ENCODE measurements around the gene YJEFN3.

YJEFN3 gene, protein sequence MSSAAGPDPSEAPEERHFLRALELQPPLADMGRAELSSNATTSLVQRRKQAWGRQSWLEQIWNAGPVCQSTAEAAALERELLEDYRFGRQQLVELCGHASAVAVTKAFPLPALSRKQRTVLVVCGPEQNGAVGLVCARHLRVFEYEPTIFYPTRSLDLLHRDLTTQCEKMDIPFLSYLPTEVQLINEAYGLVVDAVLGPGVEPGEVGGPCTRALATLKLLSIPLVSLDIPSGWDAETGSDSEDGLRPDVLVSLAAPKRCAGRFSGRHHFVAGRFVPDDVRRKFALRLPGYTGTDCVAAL

DNA sequence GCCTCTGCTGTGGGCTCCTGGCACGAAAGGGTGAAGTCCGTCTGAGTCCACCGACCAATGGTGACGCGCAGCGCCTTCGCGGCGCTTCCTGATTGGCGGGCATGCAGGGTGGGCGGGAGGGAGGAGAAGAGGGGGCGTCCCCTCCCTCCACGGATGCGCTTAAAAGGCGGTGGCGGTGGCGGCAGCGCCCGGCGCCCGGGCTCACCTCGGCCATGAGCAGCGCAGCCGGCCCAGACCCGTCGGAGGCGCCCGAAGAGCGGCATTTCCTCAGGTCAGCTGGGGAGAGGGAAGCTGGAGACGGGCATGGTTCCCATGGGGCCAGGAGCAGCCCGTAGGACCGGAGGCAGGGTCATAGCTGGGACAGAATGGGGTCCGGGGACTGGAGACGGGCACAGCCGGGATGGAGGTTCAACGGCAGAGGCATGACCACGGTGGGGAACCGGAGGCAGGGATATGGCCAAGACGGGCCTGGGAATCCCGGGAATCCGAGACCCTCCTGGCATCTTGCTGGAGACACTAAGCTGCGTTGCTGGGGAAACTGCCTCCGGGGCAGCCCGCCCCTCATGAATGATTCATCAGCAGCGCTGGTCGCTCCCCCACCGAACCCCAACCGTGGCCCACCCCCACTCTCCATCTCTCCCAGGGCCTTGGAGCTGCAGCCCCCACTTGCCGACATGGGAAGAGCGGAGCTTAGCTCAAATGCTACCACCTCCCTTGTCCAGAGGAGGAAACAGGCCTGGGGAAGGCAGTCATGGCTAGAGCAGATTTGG lies at the start of gene YJEFN3:
Gene YJEFN3 (plus strand): TSS at position 191 of the 770 bp plus-strand sequence. CDS start 22 bp downstream, at position 213.
- no peak for TF ChIP-seq ZNF274 (IDR thresholded peaks at IDR 0.05; ENCODE audit: low read depth, low read length)
- H3K4me3 ChIP-seq (ENCODE audit: low read length) = no peak within 1 kb of the TSS

GRCh38 chr19:19480688-19481087 lies 48.0 kb upstream of the YJEFN3 start:
- no peak overlapping the region for H3K4me3 ChIP-seq (ENCODE audit: low read length)
- no peak for TF ChIP-seq ZNF274 (IDR thresholded peaks at IDR 0.05; ENCODE audit: low read depth, low read length)

GRCh38 chr19:19482809-19483596 lies 45.7 kb upstream of the YJEFN3 start:
- no peak overlapping the region for H3K4me3 ChIP-seq (ENCODE audit: low read length)
- no peak for TF ChIP-seq ZNF274 (IDR thresholded peaks at IDR 0.05; ENCODE audit: low read depth, low read length)

GRCh38 chr19:19485161-19485997 lies 43.3 kb upstream of the YJEFN3 start:
- no peak overlapping the region for H3K4me3 ChIP-seq (ENCODE audit: low read length)
- TF ChIP-seq ZNF274 (IDR thresholded peaks at IDR 0.05; ENCODE audit: low read depth, low read length) = no peak

DNA sequence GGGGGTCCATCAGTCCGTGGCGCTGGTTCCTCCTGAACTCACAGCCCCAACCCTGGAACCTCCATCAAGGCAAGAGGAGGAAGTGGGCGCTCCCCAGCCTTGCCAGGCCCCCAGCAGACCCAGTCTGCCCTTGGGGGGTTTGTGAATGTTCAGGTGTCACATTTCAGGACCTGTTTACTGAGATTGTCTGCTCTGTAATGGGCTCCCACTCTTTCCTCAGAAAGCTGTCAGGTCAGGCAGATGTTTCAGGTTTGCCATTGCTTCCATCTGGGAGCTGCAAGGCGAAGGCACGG lies 42.8 kb upstream of the YJEFN3 start:
- no peak for TF ChIP-seq ZNF274 (IDR thresholded peaks at IDR 0.05; ENCODE audit: low read depth, low read length)
- no peak overlapping the region for H3K4me3 ChIP-seq (ENCODE audit: low read length)

DNA sequence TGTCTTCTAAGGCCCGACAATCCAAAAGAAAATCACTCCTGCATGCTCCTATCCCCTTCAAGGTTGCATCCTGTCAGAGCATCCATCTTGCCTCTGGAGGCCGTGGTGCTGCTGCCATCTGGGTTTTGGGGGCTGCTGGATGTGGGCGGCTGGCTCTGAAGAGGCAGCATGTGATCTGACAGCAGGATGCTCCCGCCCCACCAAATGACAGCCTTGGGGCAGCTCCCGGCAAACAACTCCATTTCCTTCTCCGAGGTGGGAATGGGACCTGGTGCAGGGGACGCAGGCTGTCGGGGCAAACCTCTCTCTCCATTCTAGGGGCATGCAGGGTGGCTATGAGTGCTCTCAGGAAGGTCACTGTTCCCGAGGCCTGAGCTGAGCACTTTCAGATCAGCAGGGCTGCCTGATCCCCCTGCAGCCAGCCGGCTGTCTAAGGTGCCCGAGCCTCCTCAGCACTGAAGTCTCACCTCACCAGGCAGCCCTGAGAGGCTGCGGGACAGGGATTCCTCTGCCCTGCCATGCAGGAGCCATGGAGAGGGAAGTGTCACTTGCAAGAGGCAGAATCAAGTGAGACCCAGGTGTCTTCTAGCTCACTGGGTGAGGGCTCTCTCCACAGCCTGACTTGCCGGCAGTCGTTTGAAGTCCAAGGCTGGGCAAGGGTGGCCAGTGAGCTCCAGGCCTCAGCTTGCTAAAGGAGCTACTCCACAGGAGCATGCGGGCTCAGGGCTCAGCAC lies 42.2 kb upstream of the YJEFN3 start:
- TF ChIP-seq ZNF274 (IDR thresholded peaks at IDR 0.05; ENCODE audit: low read depth, low read length) = no peak
- no peak overlapping the region for H3K4me3 ChIP-seq (ENCODE audit: low read length)

- H3K4me3 ChIP-seq (ENCODE audit: low read length) = no peak overlapping the region
- TF ChIP-seq ZNF274 (IDR thresholded peaks at IDR 0.05; ENCODE audit: low read depth, low read length) = no peak
Observed at GRCh38 chr19:19487077-19487949, 41.4 kb upstream of the YJEFN3 start.

DNA sequence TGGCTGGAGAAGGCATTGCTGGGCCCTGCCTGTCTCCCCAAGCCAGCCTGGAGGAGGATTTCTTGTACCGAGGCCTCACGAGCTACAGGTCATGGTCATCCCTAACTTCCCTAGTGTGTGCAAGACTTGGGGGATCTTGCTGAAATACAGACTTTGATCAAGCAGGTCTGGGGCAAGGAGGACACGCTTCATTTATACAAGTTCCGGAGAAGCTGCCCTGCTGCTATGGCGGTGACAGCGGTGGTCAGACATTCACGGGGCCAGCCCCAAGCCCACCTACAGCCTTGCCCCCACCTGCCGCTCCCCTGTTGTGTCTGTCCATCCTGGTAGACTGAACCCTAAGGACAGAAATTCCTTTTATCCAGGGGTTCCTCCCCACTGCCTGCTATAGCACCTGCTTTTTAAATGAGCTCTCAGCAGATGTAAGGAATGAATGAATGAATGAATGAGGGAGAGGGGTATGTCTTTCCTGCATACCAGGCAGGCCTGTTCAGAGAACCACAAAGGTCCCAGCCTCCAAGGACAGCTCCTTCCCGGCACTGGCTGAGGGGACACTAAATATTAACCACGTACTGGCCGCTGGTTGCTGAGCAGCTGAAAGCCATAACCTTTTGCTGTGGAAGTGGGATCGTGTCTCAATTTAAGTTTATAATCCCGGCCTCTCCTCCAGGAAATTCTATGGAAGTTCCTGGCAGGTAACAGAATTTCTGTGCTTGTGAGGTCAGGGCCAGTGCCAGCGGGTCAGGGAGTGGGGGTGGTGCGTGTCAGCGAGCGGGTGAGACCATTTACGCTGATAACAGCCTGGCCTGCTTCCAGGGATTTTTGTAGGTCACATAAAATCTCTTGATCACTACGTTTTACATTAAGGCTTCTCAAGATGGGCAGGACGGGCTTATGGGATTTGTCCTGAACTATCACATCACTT lies 40.5 kb upstream of the YJEFN3 start:
- H3K4me3 ChIP-seq (ENCODE audit: low read length) = no peak overlapping the region

GRCh38 chr19:19488875-19489690 lies 39.6 kb upstream of the YJEFN3 start:
- H3K4me3 ChIP-seq (ENCODE audit: low read length) = no peak overlapping the region
- no peak for TF ChIP-seq ZNF274 (IDR thresholded peaks at IDR 0.05; ENCODE audit: low read depth, low read length)

More for the DNA sequence above, 40.5 kb upstream of the YJEFN3 start:
- no peak for TF ChIP-seq ZNF274 (IDR thresholded peaks at IDR 0.05; ENCODE audit: low read depth, low read length)

DNA sequence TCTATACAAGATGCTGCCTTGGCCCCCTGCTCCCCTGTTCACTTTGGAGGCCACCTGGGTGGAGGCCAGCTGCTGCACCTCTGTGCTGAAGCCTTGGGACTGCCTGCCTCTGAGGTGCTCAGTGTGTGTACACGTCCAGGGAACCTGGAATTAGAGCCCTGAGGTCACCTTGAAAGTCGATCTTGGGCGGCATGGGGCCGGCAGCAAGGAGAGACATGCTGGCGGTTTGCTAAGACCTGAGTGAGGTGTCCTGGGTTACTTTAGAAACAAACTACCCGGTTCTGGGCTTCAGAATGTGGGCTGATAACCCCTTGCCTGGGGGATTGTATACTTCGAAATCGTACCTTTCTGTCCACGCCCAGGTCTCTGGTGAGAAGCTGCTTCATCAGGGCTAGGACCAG lies 38.9 kb upstream of the YJEFN3 start:
- no peak for TF ChIP-seq ZNF274 (IDR thresholded peaks at IDR 0.05; ENCODE audit: low read depth, low read length)
- H3K4me3 ChIP-seq (ENCODE audit: low read length) = no peak overlapping the region

Data from GM08714 (cell line).